Large intestine (tissue), 3 donors: Measurements from ENCODE around the gene DLG1. TPM values are rescaled to one million over a fixed set of nuclear protein-coding genes. Genes with fewer than 3 reads are reported as not detected.

Experiments used
- DNase-seq, 2 donors: peaks; one replicate each; pipeline versions ENCODE4 v3.0.0 to v3.0.0-alpha.2; 2013
- H3K27ac ChIP-seq: one replicate; pipeline ENCODE4 v1.5.1; 2013; ENCODE audit warnings: low read length
- H3K27me3 ChIP-seq: 2 replicates; pipeline ENCODE4 v1.6.1; 2013; ENCODE audit warnings: low read length; ENCODE audit not compliant: control insufficient read depth, insufficient read depth
- H3K36me3 ChIP-seq: 2 replicates; pipeline ENCODE4 v1.6.1; 2013; ENCODE audit warnings: low read length; ENCODE audit not compliant: control insufficient read depth, insufficient read depth
- H3K4me1 ChIP-seq: one replicate; pipeline ENCODE4 v1.6.1; 2013; ENCODE audit warnings: low read length; ENCODE audit not compliant: control insufficient read depth, insufficient read depth
- H3K4me3 ChIP-seq: one replicate; pipeline ENCODE4 v1.5.1; 2013; ENCODE audit warnings: low read length
- H3K9me3 ChIP-seq: one replicate; pipeline ENCODE4 v1.6.1; 2013; ENCODE audit warnings: mild to moderate bottlenecking, low read depth, low read length, moderate library complexity; ENCODE audit not compliant: control insufficient read depth
- WGBS: methylation state at CpG from one replicate; pipeline ENCODE4 v1.1.5; 2013; ENCODE audit warnings: low lambda C conversion rate; ENCODE audit not compliant: insufficient coverage; 5-methylcytosine and 5-hydroxymethylcytosine counted together
- polyA plus RNA-seq: library from polyadenylated mRNA; unstranded; fragments of 120-200 nt; gene quantifications from one replicate; pipeline ENCODE4 v1.2.1, GENCODE V29; 2013

The DLG1 gene
- polyA plus RNA-seq, 1 donor = 74.5 TPM

GRCh38 chr3:197234947-197235914, 63.2 kb downstream of the DLG1 start:
- Histone ChIP-seq H3K4me1 (no peaks in the 10 kb centered on the region), H3K36me3 (no peaks in the 10 kb centered on the region), H3K4me3 (no peak overlapping the region), H3K27me3 (no peaks in the 10 kb centered on the region), H3K9me3 (peaks cover 2% of the 10 kb centered on the region), H3K27ac (no peak overlapping the region)
- DNase-seq = no peak
- WGBS = 88% methylated on average over 1 of the region's 4 CpGs

GRCh38 chr3:197231321-197231720, 67.1 kb downstream of the DLG1 start:
- H3K4me3 ChIP-seq = no peak overlapping the region
- no CpG with 5 or more reads among the region's 7 CpGs for WGBS

GRCh38 chr3:197229836-197230235, 68.6 kb downstream of the DLG1 start:
- H3K9me3 ChIP-seq = no peaks in the 10 kb centered on the region
- H3K27ac ChIP-seq = no peak overlapping the region
- H3K4me1 ChIP-seq = no peaks in the 10 kb centered on the region
- no CpG with 5 or more reads among the region's 3 CpGs for WGBS
- no peak overlapping the region for H3K4me3 ChIP-seq
- no peaks in the 10 kb centered on the region for H3K36me3 ChIP-seq
- no peaks in the 10 kb centered on the region for H3K27me3 ChIP-seq
- DNase-seq = peak in 1 of 2 donors; percentile 34

More at GRCh38 chr3:197231321-197231720, 67.1 kb downstream of the DLG1 start:
- Histone ChIP-seq H3K27ac (no peak overlapping the region), H3K9me3 (no peaks in the 10 kb centered on the region), H3K4me1 (no peaks in the 10 kb centered on the region), H3K36me3 (no peaks in the 10 kb centered on the region), H3K27me3 (no peaks in the 10 kb centered on the region)
- no peak for DNase-seq

- Histone ChIP-seq H3K4me3 (no peak overlapping the region), H3K9me3 (no peaks in the 10 kb centered on the region), H3K27ac (no peak overlapping the region), H3K36me3 (no peaks in the 10 kb centered on the region), H3K27me3 (no peaks in the 10 kb centered on the region), H3K4me1 (no peaks in the 10 kb centered on the region)
- no peak for DNase-seq
- no CpG with 5 or more reads among the region's 1 CpG for WGBS
Measured at GRCh38 chr3:197229178-197229577, 69.2 kb downstream of the DLG1 start.

- no peak overlapping the region for H3K27ac ChIP-seq
- H3K9me3 ChIP-seq = no peaks in the 10 kb centered on the region
- no peaks in the 10 kb centered on the region for H3K27me3 ChIP-seq
- no peak for DNase-seq
- 100% methylated on average over 1 of the region's 2 CpGs for WGBS
- H3K36me3 ChIP-seq = no peaks in the 10 kb centered on the region
- no peaks in the 10 kb centered on the region for H3K4me1 ChIP-seq
- no peak overlapping the region for H3K4me3 ChIP-seq
Measured at GRCh38 chr3:197227780-197228574, 70.4 kb downstream of the DLG1 start.

- H3K9me3 ChIP-seq = no peaks in the 10 kb centered on the region
- no peak overlapping the region for H3K27ac ChIP-seq
- no peak for DNase-seq
- no peaks in the 10 kb centered on the region for H3K27me3 ChIP-seq
- no peaks in the 10 kb centered on the region for H3K36me3 ChIP-seq
- 43% methylated on average over 1 of the region's 3 CpGs for WGBS
- no peaks in the 10 kb centered on the region for H3K4me1 ChIP-seq
- no peak overlapping the region for H3K4me3 ChIP-seq
Measured at GRCh38 chr3:197226179-197226578, 72.2 kb downstream of the DLG1 start.

- no peak overlapping the region for H3K4me3 ChIP-seq
- no peaks in the 10 kb centered on the region for H3K36me3 ChIP-seq
- no peak overlapping the region for H3K27ac ChIP-seq
- H3K4me1 ChIP-seq = no peaks in the 10 kb centered on the region
- WGBS = no CpG with 5 or more reads among the region's 1 CpG
- DNase-seq = no peak
- no peaks in the 10 kb centered on the region for H3K9me3 ChIP-seq
- H3K27me3 ChIP-seq = no peaks in the 10 kb centered on the region
Measured at GRCh38 chr3:197225579-197225978, 72.8 kb downstream of the DLG1 start.

- H3K27ac ChIP-seq = no peak overlapping the region
- peak; percentile 20 to 26 for DNase-seq
- peaks cover 3% of the 10 kb centered on the region for H3K4me1 ChIP-seq
- no peak overlapping the region for H3K4me3 ChIP-seq
- H3K36me3 ChIP-seq = peaks cover 2% of the 10 kb centered on the region
- no peaks in the 10 kb centered on the region for H3K9me3 ChIP-seq
- no peaks in the 10 kb centered on the region for H3K27me3 ChIP-seq
Measured at GRCh38 chr3:197224034-197224444, 74.4 kb downstream of the DLG1 start.

- H3K27ac ChIP-seq = no peak overlapping the region
- no peak overlapping the region for H3K4me3 ChIP-seq
- no peaks in the 10 kb centered on the region for H3K9me3 ChIP-seq
- peaks cover 2% of the 10 kb centered on the region for H3K36me3 ChIP-seq
- no peaks in the 10 kb centered on the region for H3K27me3 ChIP-seq
- peaks cover 3% of the 10 kb centered on the region for H3K4me1 ChIP-seq
- no CpG with 5 or more reads among the region's 5 CpGs for WGBS
- DNase-seq = no peak
Measured at GRCh38 chr3:197222937-197223370, 75.5 kb downstream of the DLG1 start.

- no peaks in the 10 kb centered on the region for H3K9me3 ChIP-seq
- H3K27ac ChIP-seq = no peak overlapping the region
- H3K4me3 ChIP-seq = no peak overlapping the region
- H3K36me3 ChIP-seq = peaks cover 2% of the 10 kb centered on the region
- no peaks in the 10 kb centered on the region for H3K27me3 ChIP-seq
- DNase-seq = peak; percentile 15 to 48
- 86% methylated on average over 1 of the region's 6 CpGs for WGBS
- peaks cover 3% of the 10 kb centered on the region for H3K4me1 ChIP-seq
Measured at GRCh38 chr3:197219619-197220018, 78.8 kb downstream of the DLG1 start.
